Measurements from ENCODE around the gene RPL31.
"Not testable (repeated sequence)": the region's sequence is repeated elsewhere in the genome, so short reads cannot be mapped to it uniquely, and the experiment has no call there.

The RPL31 gene

GRCh38 chr2:101047075-101047766 lies 45.1 kb downstream of the RPL31 start:
- TF ChIP-seq, protein P1, sequence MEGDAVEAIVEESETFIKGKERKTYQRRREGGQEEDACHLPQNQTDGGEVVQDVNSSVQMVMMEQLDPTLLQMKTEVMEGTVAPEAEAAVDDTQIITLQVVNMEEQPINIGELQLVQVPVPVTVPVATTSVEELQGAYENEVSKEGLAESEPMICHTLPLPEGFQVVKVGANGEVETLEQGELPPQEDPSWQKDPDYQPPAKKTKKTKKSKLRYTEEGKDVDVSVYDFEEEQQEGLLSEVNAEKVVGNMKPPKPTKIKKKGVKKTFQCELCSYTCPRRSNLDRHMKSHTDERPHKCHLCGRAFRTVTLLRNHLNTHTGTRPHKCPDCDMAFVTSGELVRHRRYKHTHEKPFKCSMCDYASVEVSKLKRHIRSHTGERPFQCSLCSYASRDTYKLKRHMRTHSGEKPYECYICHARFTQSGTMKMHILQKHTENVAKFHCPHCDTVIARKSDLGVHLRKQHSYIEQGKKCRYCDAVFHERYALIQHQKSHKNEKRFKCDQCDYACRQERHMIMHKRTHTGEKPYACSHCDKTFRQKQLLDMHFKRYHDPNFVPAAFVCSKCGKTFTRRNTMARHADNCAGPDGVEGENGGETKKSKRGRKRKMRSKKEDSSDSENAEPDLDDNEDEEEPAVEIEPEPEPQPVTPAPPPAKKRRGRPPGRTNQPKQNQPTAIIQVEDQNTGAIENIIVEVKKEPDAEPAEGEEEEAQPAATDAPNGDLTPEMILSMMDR (IDR thresholded peaks at IDR 0.05; ENCODE audit: insufficient read depth, low read length, poor library complexity, severe bottlenecking): no peak
- no peaks in the 10 kb centered on the region for H3K36me3 ChIP-seq (ENCODE audit: control insufficient read depth, insufficient read depth, low read length)
- H3K27me3 ChIP-seq (replicated peaks; ENCODE audit: control insufficient read depth, insufficient read depth, low read length): no peaks in the 10 kb centered on the region
- H3K4me3 ChIP-seq (replicated peaks; ENCODE audit: low read depth, low read length): no peak overlapping the region
- no peak for DNase-seq (ENCODE audit: extremely low read depth, insufficient read length)

DNA sequence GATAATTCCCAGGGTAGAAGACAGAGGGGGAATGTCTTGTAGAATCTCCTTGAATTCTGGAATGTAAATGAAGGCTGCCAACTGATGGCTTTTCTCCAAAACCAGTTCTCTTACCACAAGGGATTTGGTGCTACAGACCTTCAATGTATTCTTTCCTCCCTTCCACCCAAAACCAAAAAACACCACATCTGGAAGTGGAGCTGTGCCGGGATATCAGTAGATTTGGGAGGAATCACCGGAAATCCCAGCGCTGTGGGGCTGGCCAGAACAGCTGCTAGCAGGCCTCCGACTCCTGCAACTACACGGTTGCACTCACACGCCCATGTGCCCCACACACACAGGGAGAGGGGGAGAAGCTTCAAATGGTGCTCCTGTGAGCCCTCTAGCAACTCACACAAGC lies 45.7 kb downstream of the RPL31 start:
- TF ChIP-seq, protein P1 (IDR thresholded peaks at IDR 0.05; ENCODE audit: insufficient read depth, low read length, poor library complexity, severe bottlenecking): no peak
- Histone ChIP-seq H3K4me3 (replicated peaks; ENCODE audit: low read depth, low read length) (no peak overlapping the region), H3K27me3 (replicated peaks; ENCODE audit: control insufficient read depth, insufficient read depth, low read length) (no peaks in the 10 kb centered on the region), H3K36me3 (ENCODE audit: control insufficient read depth, insufficient read depth, low read length) (no peaks in the 10 kb centered on the region)
- DNase-seq (ENCODE audit: extremely low read depth, insufficient read length): no peak

DNA sequence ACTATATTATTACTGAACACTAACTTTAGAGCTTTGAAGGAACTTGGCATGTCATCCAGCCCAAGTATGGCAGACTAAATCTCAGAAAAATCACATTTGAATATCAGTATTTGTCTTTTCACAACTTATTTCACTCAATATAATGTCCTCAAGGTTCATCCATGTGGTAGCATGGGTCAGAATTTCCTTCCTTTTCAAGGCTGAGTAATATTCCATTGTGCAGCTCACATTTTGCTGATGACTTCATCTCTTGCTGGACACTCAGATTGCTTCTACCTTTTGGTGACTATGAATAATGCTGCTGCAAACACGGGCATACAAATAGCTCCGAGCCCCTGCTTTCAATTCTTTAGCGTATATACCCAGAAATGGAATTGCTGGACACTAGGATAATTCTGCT lies 46.7 kb downstream of the RPL31 start:
- H3K4me3 ChIP-seq (replicated peaks; ENCODE audit: low read depth, low read length): no peak overlapping the region
- TF ChIP-seq, protein P1 (IDR thresholded peaks at IDR 0.05; ENCODE audit: insufficient read depth, low read length, poor library complexity, severe bottlenecking): no peak
- no peaks in the 10 kb centered on the region for H3K36me3 ChIP-seq (ENCODE audit: control insufficient read depth, insufficient read depth, low read length)
- DNase-seq (ENCODE audit: extremely low read depth, insufficient read length): no peak
- no peaks in the 10 kb centered on the region for H3K27me3 ChIP-seq (replicated peaks; ENCODE audit: control insufficient read depth, insufficient read depth, low read length)

- not testable (repeated sequence) for H3K4me3 ChIP-seq (replicated peaks; ENCODE audit: low read depth, low read length); H3K27me3 ChIP-seq (replicated peaks; ENCODE audit: control insufficient read depth, insufficient read depth, low read length); DNase-seq (ENCODE audit: extremely low read depth, insufficient read length); H3K36me3 ChIP-seq (ENCODE audit: control insufficient read depth, insufficient read depth, low read length)
These were observed 48.8 kb downstream of the RPL31 start for GRCh38 chr2:101050886-101051285.

DNA sequence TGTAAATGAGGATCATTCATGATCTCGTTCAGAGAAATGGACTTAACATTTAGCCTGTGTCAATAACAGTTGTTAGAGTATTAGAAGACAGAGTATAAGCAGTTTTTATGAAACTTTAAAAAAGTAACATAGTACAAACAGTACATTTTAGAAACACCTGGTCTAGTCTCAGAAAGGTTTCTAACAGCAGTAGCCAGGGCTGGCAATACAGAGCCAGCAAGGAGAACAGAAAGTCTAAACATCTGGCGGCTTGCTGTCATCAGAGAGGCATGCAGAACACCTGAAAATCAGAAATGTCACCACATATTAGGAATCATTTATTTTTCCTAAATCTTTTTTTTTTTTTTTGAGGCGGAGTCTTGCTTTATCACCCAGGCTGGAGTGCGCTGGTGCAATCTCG lies 50.1 kb downstream of the RPL31 start:
- H3K4me3 ChIP-seq (replicated peaks; ENCODE audit: low read depth, low read length): no peak overlapping the region
- TF ChIP-seq, protein P1 (IDR thresholded peaks at IDR 0.05; ENCODE audit: insufficient read depth, low read length, poor library complexity, severe bottlenecking): no peak
- no peaks in the 10 kb centered on the region for H3K27me3 ChIP-seq (replicated peaks; ENCODE audit: control insufficient read depth, insufficient read depth, low read length)
- no peaks in the 10 kb centered on the region for H3K36me3 ChIP-seq (ENCODE audit: control insufficient read depth, insufficient read depth, low read length)
- no peak for DNase-seq (ENCODE audit: extremely low read depth, insufficient read length)

GRCh38 chr2:101053117-101053516 lies 51.0 kb downstream of the RPL31 start:
- no peak for DNase-seq (ENCODE audit: extremely low read depth, insufficient read length)
- H3K27me3 ChIP-seq (replicated peaks; ENCODE audit: control insufficient read depth, insufficient read depth, low read length): no peaks in the 10 kb centered on the region
- no peaks in the 10 kb centered on the region for H3K36me3 ChIP-seq (ENCODE audit: control insufficient read depth, insufficient read depth, low read length)
- H3K4me3 ChIP-seq (replicated peaks; ENCODE audit: low read depth, low read length): no peak overlapping the region
- TF ChIP-seq, protein P1 (IDR thresholded peaks at IDR 0.05; ENCODE audit: insufficient read depth, low read length, poor library complexity, severe bottlenecking): no peak

All from GM06990 (cell line).